ENCODE measurements around the gene EEA1. TPM values are rescaled to one million over a fixed set of nuclear protein-coding genes. Genes with fewer than 3 reads are reported as not detected.

EEA1 gene
- total RNA-seq, 6 donors from 2014 or later = 10.2 to 33.5 (median 22.8) TPM

DNA sequence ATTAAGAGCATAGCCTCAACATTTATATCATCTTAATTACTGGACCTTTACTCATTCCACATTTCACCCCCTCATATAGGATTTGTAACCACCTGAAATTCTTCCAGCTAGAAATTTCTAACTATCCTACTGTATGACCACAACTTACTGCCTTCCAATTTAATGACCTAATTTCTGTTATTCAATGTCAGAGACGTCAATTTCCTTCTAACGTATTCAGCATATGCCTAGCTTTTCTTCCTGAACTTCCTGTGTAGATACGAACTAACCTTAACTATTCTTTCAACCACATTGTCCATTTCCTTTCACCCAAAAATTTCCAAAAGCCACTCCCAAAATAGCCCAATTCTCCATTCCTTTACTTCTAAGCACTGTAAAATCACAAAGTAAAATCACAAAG is 108.0 kb downstream of the EEA1 start:
- no peaks in the 10 kb centered on the region for H3K27me3 ChIP-seq
- H3K36me3 ChIP-seq = peaks cover 0 to 24% (median 9%) of the 10 kb centered on the region in 4 donors
- DNase-seq (no peak), ATAC-seq (ENCODE audit: low FRiP score in 2 of 2) (no peak)
- H3K27ac ChIP-seq = no peak overlapping the region
- H3K9me3 ChIP-seq = no peaks in the 10 kb centered on the region
- TF ChIP-seq, protein P1, sequence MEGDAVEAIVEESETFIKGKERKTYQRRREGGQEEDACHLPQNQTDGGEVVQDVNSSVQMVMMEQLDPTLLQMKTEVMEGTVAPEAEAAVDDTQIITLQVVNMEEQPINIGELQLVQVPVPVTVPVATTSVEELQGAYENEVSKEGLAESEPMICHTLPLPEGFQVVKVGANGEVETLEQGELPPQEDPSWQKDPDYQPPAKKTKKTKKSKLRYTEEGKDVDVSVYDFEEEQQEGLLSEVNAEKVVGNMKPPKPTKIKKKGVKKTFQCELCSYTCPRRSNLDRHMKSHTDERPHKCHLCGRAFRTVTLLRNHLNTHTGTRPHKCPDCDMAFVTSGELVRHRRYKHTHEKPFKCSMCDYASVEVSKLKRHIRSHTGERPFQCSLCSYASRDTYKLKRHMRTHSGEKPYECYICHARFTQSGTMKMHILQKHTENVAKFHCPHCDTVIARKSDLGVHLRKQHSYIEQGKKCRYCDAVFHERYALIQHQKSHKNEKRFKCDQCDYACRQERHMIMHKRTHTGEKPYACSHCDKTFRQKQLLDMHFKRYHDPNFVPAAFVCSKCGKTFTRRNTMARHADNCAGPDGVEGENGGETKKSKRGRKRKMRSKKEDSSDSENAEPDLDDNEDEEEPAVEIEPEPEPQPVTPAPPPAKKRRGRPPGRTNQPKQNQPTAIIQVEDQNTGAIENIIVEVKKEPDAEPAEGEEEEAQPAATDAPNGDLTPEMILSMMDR (IDR thresholded peaks at IDR 0.05) = no peak
- no peak for TF ChIP-seq EP300 (IDR thresholded peaks at IDR 0.05)
- TF ChIP-seq POLR2A (IDR thresholded peaks at IDR 0.05) = no peak
- no peak for TF ChIP-seq POLR2AphosphoS5 (IDR thresholded peaks at IDR 0.05)
- no peaks in the 10 kb centered on the region for H3K4me1 ChIP-seq
- WGBS, 2 donors = 62 to 76% methylated on average over 3 of the region's 3 CpGs
- H3K4me3 ChIP-seq = no peak overlapping the region

DNA sequence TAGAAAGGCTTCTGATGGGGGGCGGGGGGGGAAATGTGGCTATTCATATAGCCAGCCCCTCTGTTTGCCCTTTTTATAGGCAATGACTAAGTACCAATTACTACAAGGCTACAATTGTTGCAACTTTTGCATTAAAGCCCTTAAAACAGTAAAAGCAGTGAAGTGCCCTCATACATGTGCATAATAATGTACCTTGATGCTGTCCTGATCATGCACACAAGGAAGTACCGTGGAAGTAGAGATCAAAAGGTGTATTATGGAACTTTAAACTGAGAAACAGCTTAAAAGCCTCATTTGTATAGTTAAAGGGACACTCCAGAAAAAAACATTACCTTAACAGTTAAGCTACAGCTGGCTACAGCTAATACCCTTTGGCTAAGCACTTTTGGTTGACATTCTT is 114.5 kb downstream of the EEA1 start:
- 93 to 96% methylated on average over 2 of the region's 2 CpGs for WGBS, 2 donors
- Histone ChIP-seq H3K4me3 (no peak overlapping the region), H3K27me3 (no peaks in the 10 kb centered on the region), H3K4me1 (no peaks in the 10 kb centered on the region), H3K9me3 (no peaks in the 10 kb centered on the region), H3K36me3 (peaks cover 0 to 56% (median 8%) of the 10 kb centered on the region in 4 donors), H3K27ac (no peak overlapping the region)
- ATAC-seq (ENCODE audit: low FRiP score in 2 of 2) = no peak
- DNase-seq = no peak
- TF ChIP-seq POLR2AphosphoS5 (IDR thresholded peaks at IDR 0.05) = no peak
- TF ChIP-seq, protein P1 (IDR thresholded peaks at IDR 0.05) = no peak
- no peak for TF ChIP-seq POLR2A (IDR thresholded peaks at IDR 0.05)
- TF ChIP-seq EP300 (IDR thresholded peaks at IDR 0.05) = no peak

DNA sequence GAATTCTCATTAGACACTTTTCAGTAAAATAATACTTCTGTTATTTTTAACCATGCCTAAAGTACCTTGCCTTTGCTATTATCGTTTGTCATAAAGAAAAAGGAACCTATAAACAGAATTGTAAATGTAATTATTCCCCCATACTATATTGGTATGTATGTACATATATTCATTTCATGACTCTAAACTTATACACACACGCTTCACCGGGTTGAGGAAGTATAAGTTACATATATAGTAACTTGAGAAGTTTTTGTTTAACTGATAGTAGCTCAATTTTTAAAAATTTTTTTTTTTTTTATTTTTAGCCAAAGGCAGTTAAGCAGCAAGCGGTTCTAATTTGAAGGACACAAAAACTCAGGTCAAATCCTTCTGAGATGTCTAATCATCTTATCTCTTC is 118.7 kb downstream of the EEA1 start:
- Histone ChIP-seq H3K27me3 (no peaks in the 10 kb centered on the region), H3K4me1 (no peaks in the 10 kb centered on the region), H3K27ac (no peak overlapping the region), H3K9me3 (no peaks in the 10 kb centered on the region), H3K4me3 (no peak overlapping the region), H3K36me3 (peaks cover 3 to 64% (median 7%) of the 10 kb centered on the region in 4 donors)
- WGBS, 2 donors = 91 to 92% methylated on average over 4 of the region's 4 CpGs
- DNase-seq = no peak
- TF ChIP-seq, protein P1 (IDR thresholded peaks at IDR 0.05) = no peak
- TF ChIP-seq POLR2AphosphoS5 (IDR thresholded peaks at IDR 0.05) (no peak), POLR2A (IDR thresholded peaks at IDR 0.05) (no peak), EP300 (IDR thresholded peaks at IDR 0.05) (no peak)
- ATAC-seq (ENCODE audit: low FRiP score in 2 of 2) = no peak

DNA sequence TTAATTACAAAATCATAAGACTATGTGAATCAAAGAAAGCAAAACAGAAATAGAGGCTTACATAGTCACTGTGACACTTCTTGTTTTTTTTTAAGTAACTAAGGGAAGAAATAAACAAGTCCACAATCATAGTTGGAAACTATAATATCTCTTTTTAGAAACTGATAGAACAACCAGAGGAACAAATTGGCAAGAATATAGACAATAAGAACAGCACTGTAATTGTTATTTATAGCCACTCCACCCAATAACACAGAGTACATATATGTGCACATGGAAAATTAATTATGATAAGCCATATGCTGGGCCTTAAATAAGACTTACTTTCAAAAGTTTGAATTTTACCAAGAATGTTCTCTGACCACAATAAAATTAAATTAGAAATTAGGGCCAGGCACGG is 125.2 kb downstream of the EEA1 start:
- Histone ChIP-seq H3K4me1 (no peaks in the 10 kb centered on the region), H3K9me3 (no peaks in the 10 kb centered on the region), H3K4me3 (no peak overlapping the region), H3K36me3 (peaks cover 0 to 66% (median 13%) of the 10 kb centered on the region in 4 donors), H3K27ac (no peak overlapping the region), H3K27me3 (no peaks in the 10 kb centered on the region)
- 93 to 100% methylated on average over 1 of the region's 1 CpG for WGBS, 2 donors
- no peak for DNase-seq
- TF ChIP-seq EP300 (IDR thresholded peaks at IDR 0.05) = no peak
- TF ChIP-seq, protein P1 (IDR thresholded peaks at IDR 0.05) = no peak
- no peak for TF ChIP-seq POLR2A (IDR thresholded peaks at IDR 0.05)
- no peak for TF ChIP-seq POLR2AphosphoS5 (IDR thresholded peaks at IDR 0.05)
- no peak for ATAC-seq (ENCODE audit: low FRiP score in 2 of 2)

DNA sequence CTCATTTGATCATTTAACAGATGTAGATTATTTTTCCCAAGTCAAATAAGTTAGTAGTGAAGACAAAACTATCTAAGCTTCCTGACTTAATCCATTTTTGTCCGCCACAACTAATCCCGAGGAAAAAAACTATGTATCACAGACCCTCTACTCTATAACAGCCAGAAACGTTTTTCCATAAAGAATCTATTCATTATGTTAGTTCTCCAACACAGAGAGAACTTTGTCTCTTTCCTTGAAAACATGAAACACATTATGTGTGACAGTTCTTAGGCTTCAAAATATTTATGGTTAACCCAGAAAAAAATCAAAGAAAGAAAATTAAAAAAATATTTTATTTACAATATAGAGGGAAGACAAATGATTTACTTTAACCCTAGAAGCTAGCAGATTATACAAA is 126.2 kb downstream of the EEA1 start:
- H3K9me3 ChIP-seq = no peaks in the 10 kb centered on the region
- H3K4me1 ChIP-seq = no peaks in the 10 kb centered on the region
- WGBS, 2 donors = 82 to 85% methylated on average over 3 of the region's 3 CpGs
- TF ChIP-seq EP300 (IDR thresholded peaks at IDR 0.05) = no peak
- TF ChIP-seq, protein P1 (IDR thresholded peaks at IDR 0.05) = no peak
- H3K4me3 ChIP-seq = no peak overlapping the region
- H3K27ac ChIP-seq = no peak overlapping the region
- peaks cover 0 to 68% (median 10%) of the 10 kb centered on the region in 4 donors for H3K36me3 ChIP-seq
- ATAC-seq (ENCODE audit: low FRiP score in 2 of 2) (no peak), DNase-seq (no peak)
- no peaks in the 10 kb centered on the region for H3K27me3 ChIP-seq
